OCI-LY7 (cell line): ENCODE data around the gene TCL1B. TPM values are rescaled to one million over a fixed set of nuclear protein-coding genes. Genes with fewer than 3 reads are reported as not detected.
A peak's percentile ranks its signal among the peaks of the same experiment; 100 is the strongest.

Source experiments
- BruUV-seq: library from RNA; stranded (reverse); fragments of 400-500 nt; replicated peaks from 2 replicates; lab custom pipeline; 2021; lab: Mats Ljungman, UMichigan
- CTCF ChIA-PET: fragments of 300-600 bp; sonication (Branson Sonifier 250); formaldehyde crosslinking; loops from one replicate; lab custom pipeline; 2022; ENCODE audit warnings: antibody characterized with exemption; ENCODE audit not compliant: unreplicated experiment; lab: Charles Lee
- POLR2A ChIA-PET: fragments of 300-600 bp; sonication (Branson Sonifier 250); formaldehyde crosslinking; loops from one replicate; lab custom pipeline; 2022; ENCODE audit warnings: antibody characterized with exemption; lab: Charles Lee
- DNase-seq: peaks from one replicate; pipeline ENCODE4 v3.0.0-alpha.2; 2015; ENCODE audit warnings: low spot score
- H2AFZ ChIP-seq: fragments of 200-600 bp; sonication (generic), shearing (Covaris generic); 2 replicates; pipeline ENCODE4 v1.6.1; 2014; ENCODE audit warnings: mild to moderate bottlenecking, antibody characterized with exemption, low read length, moderate library complexity
- H3K27ac ChIP-seq: fragments of 200-600 bp; sonication (generic); 2 replicates; pipeline ENCODE4 v1.5.1; 2014; ENCODE audit warnings: mixed run types, low read depth, mild to moderate bottlenecking, moderate library complexity, low read length, inconsistent platforms; ENCODE audit not compliant: poor library complexity, severe bottlenecking
- H3K36me3 ChIP-seq: fragments of 200-600 bp; sonication (generic); 2 replicates; pipeline ENCODE4 v1.6.1; 2014; ENCODE audit warnings: mild to moderate bottlenecking, antibody characterized with exemption, low read length, moderate library complexity, mixed read lengths; ENCODE audit not compliant: insufficient read depth
- H3K4me1 ChIP-seq: fragments of 200-600 bp; sonication (generic); 2 replicates; pipeline ENCODE4 v1.5.1; 2014; ENCODE audit warnings: mild to moderate bottlenecking, low read length; ENCODE audit not compliant: insufficient read depth, poor library complexity, severe bottlenecking
- H3K4me2 ChIP-seq: fragments of 200-600 bp; sonication (generic); 2 replicates; pipeline ENCODE4 v1.6.1; 2014; ENCODE audit warnings: mild to moderate bottlenecking, low read length
- H3K4me3 ChIP-seq: fragments of 200-600 bp; sonication (generic); 2 replicates; pipeline ENCODE4 v1.5.1; 2014; ENCODE audit warnings: mild to moderate bottlenecking, low read depth, low read length; ENCODE audit not compliant: poor library complexity, severe bottlenecking
- H3K79me2 ChIP-seq: fragments of 200-600 bp; sonication (generic); 2 replicates; pipeline ENCODE4 v1.6.1; 2016; ENCODE audit warnings: low read depth, mild to moderate bottlenecking, low read length, moderate library complexity, mixed read lengths; ENCODE audit not compliant: insufficient read depth
- H3K9me2 ChIP-seq: fragments of 200-600 bp; sonication (generic); 2 replicates; pipeline ENCODE4 v1.6.1; 2016; ENCODE audit warnings: mild to moderate bottlenecking, low read length, mixed read lengths; ENCODE audit not compliant: insufficient read depth
- H3K9me3 ChIP-seq: fragments of 200-600 bp; sonication (generic); 2 replicates; pipeline ENCODE4 v1.6.1; 2014; ENCODE audit warnings: mild to moderate bottlenecking, mixed run types, low read length, mixed read lengths
- H4K20me1 ChIP-seq: fragments of 200-600 bp; sonication (generic); 2 replicates; pipeline ENCODE4 v1.6.1; 2014; ENCODE audit warnings: mild to moderate bottlenecking, antibody characterized with exemption, low read length, moderate library complexity, mixed read lengths; ENCODE audit not compliant: insufficient read depth
- EZH2phosphoT487 ChIP-seq: fragments of 200-600 bp; sonication (generic); IDR thresholded peaks from 2 replicates; pipeline ENCODE4 v1.6.1; 2018; ENCODE audit warnings: low read depth, borderline replicate concordance, mild to moderate bottlenecking, mixed run types, antibody characterized with exemption, low read length, moderate library complexity, mixed read lengths
- intact Hi-C: fragments of 100-400 bp; cut with micrococcal nuclease; formaldehyde crosslinking; loops from one replicate; pipeline ENCODE4 v1.10.0; 2022; ENCODE audit not compliant: unreplicated experiment
- total RNA-seq, 2 experiments: library from RNA; depleted of rRNA in 1 of 2; stranded (reverse); fragments of >200 nt in 1 of 2; shearing (Covaris generic) in 1 of 2; gene quantifications; 2 replicates each; pipeline ENCODE4 v1.2.3, GENCODE V29; 2014 to 2022
- TF ChIP-seq, protein P1 (sequence below): fragments of 200-600 bp; sonication (generic); conservative IDR thresholded peaks from 2 replicates; pipeline ENCODE4 v1.5.1; 2014; ENCODE audit warnings: mild to moderate bottlenecking, antibody characterized with exemption, low read length, moderate library complexity, mixed read lengths

TCL1B gene
- total RNA-seq, 2 experiments from 2014 or later = 5.6 to 75.2 TPM

DNA sequence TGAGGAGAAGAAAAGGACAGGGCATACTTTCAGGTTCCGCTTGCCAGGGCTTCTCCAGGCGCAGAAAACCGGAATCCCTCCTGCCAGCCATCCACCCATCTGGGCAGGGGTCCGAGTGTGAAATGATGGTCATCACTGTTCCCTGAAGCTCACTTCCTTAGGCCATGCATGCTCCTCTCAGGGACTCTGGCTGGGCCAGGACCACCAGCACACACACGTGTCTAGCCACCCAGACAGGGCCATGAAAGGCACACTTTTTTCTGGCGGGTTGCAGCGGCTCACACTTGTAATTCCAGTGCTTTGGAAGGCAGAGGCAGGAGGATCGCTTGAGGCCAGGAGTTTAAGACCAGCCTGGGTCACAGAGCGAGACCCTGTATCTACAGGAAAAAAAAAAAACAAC, 26.2 kb downstream of the TCL1B start:
- H3K4me2 ChIP-seq = peak overlapping the region; percentile 96
- no peaks in the 10 kb centered on the region for H3K9me2 ChIP-seq
- peak overlapping the region; percentile 99 for H3K4me3 ChIP-seq
- H2AFZ ChIP-seq = no peak overlapping the region
- H4K20me1 ChIP-seq = no peaks in the 10 kb centered on the region
- peaks cover 35% of the 10 kb centered on the region for H3K79me2 ChIP-seq
- H3K36me3 ChIP-seq = peaks cover 58% of the 10 kb centered on the region
- H3K9me3 ChIP-seq = no peaks in the 10 kb centered on the region
- DNase-seq = peak; percentile 62
- TF ChIP-seq, protein P1, sequence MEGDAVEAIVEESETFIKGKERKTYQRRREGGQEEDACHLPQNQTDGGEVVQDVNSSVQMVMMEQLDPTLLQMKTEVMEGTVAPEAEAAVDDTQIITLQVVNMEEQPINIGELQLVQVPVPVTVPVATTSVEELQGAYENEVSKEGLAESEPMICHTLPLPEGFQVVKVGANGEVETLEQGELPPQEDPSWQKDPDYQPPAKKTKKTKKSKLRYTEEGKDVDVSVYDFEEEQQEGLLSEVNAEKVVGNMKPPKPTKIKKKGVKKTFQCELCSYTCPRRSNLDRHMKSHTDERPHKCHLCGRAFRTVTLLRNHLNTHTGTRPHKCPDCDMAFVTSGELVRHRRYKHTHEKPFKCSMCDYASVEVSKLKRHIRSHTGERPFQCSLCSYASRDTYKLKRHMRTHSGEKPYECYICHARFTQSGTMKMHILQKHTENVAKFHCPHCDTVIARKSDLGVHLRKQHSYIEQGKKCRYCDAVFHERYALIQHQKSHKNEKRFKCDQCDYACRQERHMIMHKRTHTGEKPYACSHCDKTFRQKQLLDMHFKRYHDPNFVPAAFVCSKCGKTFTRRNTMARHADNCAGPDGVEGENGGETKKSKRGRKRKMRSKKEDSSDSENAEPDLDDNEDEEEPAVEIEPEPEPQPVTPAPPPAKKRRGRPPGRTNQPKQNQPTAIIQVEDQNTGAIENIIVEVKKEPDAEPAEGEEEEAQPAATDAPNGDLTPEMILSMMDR = no peak
- TF ChIP-seq EZH2phosphoT487 = no peak
- peaks cover 65% of the 10 kb centered on the region for H3K4me1 ChIP-seq
- POLR2A ChIA-PET = interaction anchor here (1.8 to 5.5 kb wide), 5 partner anchors 10 to 61 kb away, joined by 6 to 72 read pairs (median 11); no protein-coding TSS in a partner anchor
- intact Hi-C loops = loop anchor here (1.0 to 10.0 kb wide), 3 partner anchors 16 to 172 kb away; no protein-coding TSS in a partner anchor
- TSS peak; percentile 74 for BruUV-seq
- peak overlapping the region; percentile 86 for H3K27ac ChIP-seq
- CTCF ChIA-PET = interaction anchor here (0.9 kb wide), 1 partner anchor 47 kb away, joined by 3 read pairs; no protein-coding TSS in a partner anchor

DNA sequence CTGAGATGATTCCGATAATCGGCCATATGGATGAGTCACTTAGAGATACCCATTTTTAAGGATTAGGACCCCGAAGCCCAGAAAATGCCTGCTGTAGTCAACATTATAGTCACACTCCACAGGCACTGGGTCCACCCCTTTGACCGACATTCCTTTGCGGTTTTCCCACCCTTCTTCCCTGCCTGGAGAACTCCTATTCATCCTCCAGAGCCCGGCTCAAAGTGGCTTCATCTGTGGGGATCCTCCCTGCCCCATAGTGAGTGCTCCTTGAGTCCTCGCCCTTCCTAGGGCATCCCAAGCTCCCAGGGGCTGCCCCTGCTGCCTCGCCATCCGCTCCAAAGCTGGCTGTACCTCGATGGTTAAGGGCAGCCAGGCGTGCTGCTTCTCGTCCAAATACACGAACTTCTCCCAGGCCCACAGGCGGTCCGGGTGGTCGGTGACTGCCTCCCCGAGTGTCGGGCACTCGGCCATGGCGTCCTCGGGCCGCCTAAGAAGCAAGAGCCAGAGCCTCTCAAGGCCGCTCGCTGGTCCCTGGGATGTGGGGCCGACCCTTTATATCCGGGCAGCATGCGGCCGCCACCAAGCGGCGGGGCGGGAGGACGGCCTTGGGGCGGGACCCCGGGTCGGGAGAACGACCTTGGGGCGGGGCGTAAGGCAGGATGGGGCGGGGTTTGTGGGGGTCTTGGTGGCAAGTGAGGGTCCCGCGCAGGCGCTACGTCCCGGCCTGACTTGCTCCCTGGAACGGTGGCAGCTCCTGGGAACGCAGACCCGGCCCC, 27.6 kb downstream of the TCL1B start, which contains the start of gene TCL1A:
TSS of gene TCL1A (minus strand) at position 530 of the 776 bp plus-strand sequence. CDS start at position 471, 59 bp downstream.
- peak within 1 kb of the TSS; percentile 50; the same call in 1 of the 2 replicates for H2AFZ ChIP-seq
- TF ChIP-seq, protein P1 = peak; percentile 70
- no peak for TF ChIP-seq EZH2phosphoT487
- peak; percentile 93 for DNase-seq
- H3K4me1 ChIP-seq = peaks cover 57% of the 10 kb centered on the region
- no peaks in the 10 kb centered on the region for H3K9me3 ChIP-seq
- no peaks in the 10 kb centered on the region for H4K20me1 ChIP-seq
- no peaks in the 10 kb centered on the region for H3K9me2 ChIP-seq
- ChIA-PET CTCF (interaction anchor here (2.2 kb wide), 1 partner anchor 48 kb away, joined by 10 read pairs; no protein-coding TSS in a partner anchor), POLR2A (interaction anchor here (0.6 to 3.0 kb wide), 5 partner anchors 11 to 196 kb away, joined by 3 to 20 read pairs (median 8); no protein-coding TSS in a partner anchor)
- peaks cover 35% of the 10 kb centered on the region for H3K79me2 ChIP-seq
- H3K27ac ChIP-seq = peak within 1 kb of the TSS; percentile 86
- peak within 1 kb of the TSS; percentile 96 for H3K4me2 ChIP-seq
- no TSS peak for BruUV-seq
- H3K36me3 ChIP-seq = peaks cover 50% of the 10 kb centered on the region
- H3K4me3 ChIP-seq = peak within 1 kb of the TSS; percentile 99
- intact Hi-C loops = loop anchor here (10.0 kb wide), 1 partner anchor 171 kb away; no protein-coding TSS in a partner anchor
